A549 (cell line): ENCODE measurements around the gene USP24. TPM values are rescaled to one million over a fixed set of nuclear protein-coding genes. Genes with fewer than 3 reads are reported as not detected.

ENCODE experiments used
- polyA plus RNA-seq, 4 experiments: library from polyadenylated mRNA; depleted of rRNA in 3 of 4; stranded (reverse); fragments of >200 nt; fragmentation: RNase III in 1 of 4; extraction: RNeasy Plus Mini Kit Qiagen cat#74134 plus additional on column Dnase treatment in 1 of 4; gene quantifications; 2 replicates in 3 of 4; 3 replicates in 1 of 4; pipeline ENCODE4 v1.2.3, GENCODE V29; 2011 to 2017
- small RNA-seq, 6 experiments: library from RNA; depleted of rRNA; stranded (forward); fragments of <200 nt; gene quantifications; one replicate each; pipeline ENCODE3, GENCODE V24; 2012

Gene USP24
- polyA plus RNA-seq, 2 of the 4 experiments (the other 2 are of a cell fraction), result 14.7 to 21.7 TPM

Small RNA genes lying within 50 kb of the gene (small RNA-seq; reads per million reads assigned to genes)
- gene MIR4422, result 0 to 6.6 (median 2.6) reads per million in 6 experiments

Other genes starting within 250 kb of the USP24 start
- gene TMEM61, start 234.7 kb downstream of the USP24 start, polyA plus RNA-seq (2011; rRNA removed), result 0.06 and 0.15 TPM in 2 replicates
- 0.10 to 0.12 TPM in 2 of 3 replicates, not detected in the other for gene TMEM61, start 234.7 kb downstream of the USP24 start, polyA plus RNA-seq (2017; fragmentation: RNase III; extraction: RNeasy Plus Mini Kit Qiagen cat#74134 plus additional on column Dnase treatment)
- not detected in 2 replicates for gene BSND, start 216.4 kb downstream of the USP24 start, polyA plus RNA-seq (2011; rRNA removed)
- not detected in 3 replicates for gene BSND, start 216.4 kb downstream of the USP24 start, polyA plus RNA-seq (2017; fragmentation: RNase III; extraction: RNeasy Plus Mini Kit Qiagen cat#74134 plus additional on column Dnase treatment)
- gene PCSK9, start 175.8 kb downstream of the USP24 start, polyA plus RNA-seq (2011; rRNA removed), result 1.6 and 1.7 TPM in 2 replicates
- gene PCSK9, start 175.8 kb downstream of the USP24 start, polyA plus RNA-seq (2017; fragmentation: RNase III; extraction: RNeasy Plus Mini Kit Qiagen cat#74134 plus additional on column Dnase treatment), result 2.7 to 7.3 TPM (median 4.9 TPM) in 3 replicates